K562 (cell line): ENCODE results near the gene NUP35. TPM values are rescaled to one million over a fixed set of nuclear protein-coding genes. Genes with fewer than 3 reads are reported as not detected.

Experiments
- ATF4 ChIP-seq: fragments of 450-650 bp; formaldehyde crosslinking; IDR thresholded peaks from 2 replicates; pipeline ENCODE4 v1.4.0; 2022; ENCODE audit warnings: mild to moderate bottlenecking, moderate library complexity
- BRD4 ChIP-seq: fragments of 200-600 bp; sonication (generic); IDR thresholded peaks from 2 replicates; pipeline ENCODE4 v1.6.1; 2017; ENCODE audit warnings: inconsistent platforms
- DIDO1 ChIP-seq: fragments of 450-650 bp; IDR thresholded peaks from 2 replicates; pipeline ENCODE4 v1.6.1; 2016; ENCODE audit warnings: low read depth, missing biosample characterization, missing genetic modification characterization
- ETV6 ChIP-seq, 3 experiments: fragments of 150-350 bp in 1 of 3; sonication (generic) in 1 of 3; formaldehyde crosslinking in 1 of 3; IDR thresholded peaks; 2 replicates each; pipeline versions ENCODE4 v1.6.1 to v1.8.0; 2014 to 2022; ENCODE audit warnings: borderline replicate concordance in 2 of 3, low read depth in 2 of 3, antibody characterized with exemption in 1 of 3, low read length in 1 of 3, mild to moderate bottlenecking in 1 of 3, missing genetic modification reagents in 1 of 3
- FOS ChIP-seq: IDR thresholded peaks from 3 replicates; pipeline ENCODE4 v1.6.1; 2011; ENCODE audit not compliant: insufficient read length; ENCODE audit errors: extremely low read depth
- FOXA3 ChIP-seq, 2 experiments: fragments of 450-650 bp in 1 of 2; sonication (generic) in 1 of 2; formaldehyde crosslinking; IDR thresholded peaks in 1 of 2; conservative IDR thresholded peaks in 1 of 2; 2 replicates each; pipeline versions ENCODE4 v1.4.0 to v1.8.0; 2020 to 2022; ENCODE audit warnings: mild to moderate bottlenecking in 2 of 2, missing genetic modification reagents in 1 of 2
- IRF2 ChIP-seq: sonication (generic); formaldehyde crosslinking; IDR thresholded peaks from 2 replicates; pipeline ENCODE4 v1.8.1; 2022; ENCODE audit warnings: mild to moderate bottlenecking, missing genetic modification reagents
- KLF1 ChIP-seq: fragments of 450-650 bp; IDR thresholded peaks from 2 replicates; pipeline ENCODE4 v1.6.1; 2016; ENCODE audit warnings: missing genetic modification characterization, missing compliant biosample characterization
- MBD2 ChIP-seq: sonication (generic); IDR thresholded peaks from 2 replicates; pipeline ENCODE4 v1.6.1; 2016; ENCODE audit warnings: low read depth, borderline replicate concordance
- NR2F6 ChIP-seq: fragments of 450-650 bp; formaldehyde crosslinking; IDR thresholded peaks from 2 replicates; pipeline ENCODE4 v1.4.0; 2020; ENCODE audit warnings: mild to moderate bottlenecking
- PHTF2 ChIP-seq: fragments of 250-450 bp; sonication (Bioruptor Pico); IDR thresholded peaks from 2 replicates; pipeline ENCODE4 v1.5.0; 2021; ENCODE audit warnings: mild to moderate bottlenecking
- SETDB1 ChIP-seq: IDR thresholded peaks from one replicate; pipeline ENCODE4 v1.6.1; 2012; ENCODE audit warnings: low read length, control low read depth, inconsistent platforms
- SNAPC5 ChIP-seq: fragments of 250-450 bp; sonication (Bioruptor Pico); IDR thresholded peaks from 2 replicates; pipeline ENCODE4 v1.8.0; 2021; ENCODE audit warnings: moderate library complexity, mild to moderate bottlenecking, inconsistent platforms
- TAF1 ChIP-seq: IDR thresholded peaks from 2 replicates; pipeline ENCODE4 v1.6.1; 2011; ENCODE audit warnings: mild to moderate bottlenecking, low read length, moderate library complexity; ENCODE audit not compliant: insufficient read depth, control insufficient read depth, severe bottlenecking; ENCODE audit errors: extremely low read depth
- ZFP36 ChIP-seq: fragments of 150-350 bp; IDR thresholded peaks from 2 replicates; pipeline ENCODE4 v1.6.1; 2018; ENCODE audit warnings: low read length, low read depth; ENCODE audit not compliant: partially characterized antibody
- ZNF407 ChIP-seq: fragments of 450-650 bp; IDR thresholded peaks from 2 replicates; pipeline ENCODE4 v1.6.1; 2016; ENCODE audit warnings: low read depth
- ZNF668 ChIP-seq: fragments of 250-450 bp; sonication (Bioruptor Pico); IDR thresholded peaks from 2 replicates; pipeline ENCODE4 v1.8.0; 2022; ENCODE audit warnings: mild to moderate bottlenecking, inconsistent platforms
- ZSCAN29 ChIP-seq: fragments of 450-650 bp; IDR thresholded peaks from 2 replicates; pipeline ENCODE4 v1.6.1; 2017
- polyA plus RNA-seq, 8 experiments: library from polyadenylated mRNA; depleted of rRNA in 4 of 8; stranded (reverse) in 5 of 8; unstranded in 3 of 8; fragments of >200 nt; fragmentation: Nextera tagmentation in 2 of 8; fragmentation: Illumina TruSeq in 1 of 8; extraction: Ambion mirVana in 2 of 8; extraction: Trizol in 1 of 8; gene quantifications; 2 replicates each; pipeline versions ENCODE4 v1.2.1 to v1.2.3, GENCODE V29; 2011 to 2014; ENCODE audit warnings: inconsistent platforms in 1 of 8, missing spikeins in 1 of 8
- total RNA-seq, 7 experiments: library from RNA; depleted of rRNA in 6 of 7; stranded (reverse); fragments of >200 nt in 6 of 7; fragmentation: Illumina TruSeq in 2 of 7; extraction: Trizol in 2 of 7; gene quantifications; 2 replicates each; pipeline versions ENCODE4 v1.2.1 to v1.2.3, GENCODE V29; 2011 to 2021; ENCODE audit warnings: low replicate concordance in 1 of 7

The NUP35 gene
- total and polyA plus RNA-seq, 9 of the 15 experiments (the other 6 are each of a cell fraction or from before 2014, with no cell fraction given): 24.5 to 78.2 (median 51.1) TPM

GRCh38 chr2:183078163-183078463 lies 46.1 kb upstream of the NUP35 start (continued):
- TF ChIP-seq ZNF407 (peak; percentile 57; the same call in 1 of the 2 replicates), PHTF2 (CRISPR knock-in tag) (no peak), IRF2 (CRISPR knock-in tag) (no peak), ZFP36 (peak; percentile 77), BRD4 (peak; percentile 14; the same call in 1 of the 2 replicates), ZSCAN29 (no peak), FOXA3 (CRISPR knock-in tag; conservative IDR thresholded peaks at IDR 0.05 in 1 of 2, IDR thresholded peaks at IDR 0.05 in 1 of 2) (no peak), NR2F6 (CRISPR knock-in tag) (no peak), KLF1 (tag) (no peak), SNAPC5 (no peak), ATF4 (CRISPR knock-in tag) (0 out of 2 replicates have a peak, but pooled peaks have one; percentile 12), MBD2 (no peak), ZNF668 (CRISPR knock-in tag) (no peak), TAF1 (no peak), SETDB1 (no peak), FOS (no peak), ETV6 (IDR thresholded peaks at IDR 0.05; ENCODE audit: borderline replicate concordance in 1 of 2, low read depth in 2 of 2, low read length in 1 of 2) (no peak), ETV6 (CRISPR knock-in tag; IDR thresholded peaks at IDR 0.05; ENCODE audit: borderline replicate concordance) (no peak), DIDO1 (no peak)
